HEK293 (cell line): ENCODE data around the gene USP31.

Experiments
- CTCF ChIA-PET: fragments of 350-600 bp; formaldehyde crosslinking; extraction: SDS; loops from one replicate; lab custom pipeline; 2021; ENCODE audit warnings: antibody characterized with exemption; lab: Yijun Ruan, JAX
- POLR2A ChIA-PET: fragments of 300-600 bp; formaldehyde crosslinking; extraction: SDS; loops from one replicate; lab custom pipeline; 2020; ENCODE audit warnings: antibody characterized with exemption, inconsistent platforms; lab: Yijun Ruan, JAX
- H3K27ac ChIP-seq: fragments of 200-500 bp; sonication (Bioruptor generic); 2 replicates; pipeline ENCODE4 v1.5.1; 2014; ENCODE audit warnings: low read depth, low read length, control low read depth, inconsistent platforms; ENCODE audit errors: extremely low read depth
- H3K36me3 ChIP-seq, 2 experiments: fragments of 200-500 bp in 1 of 2; sonication (Bioruptor generic) in 1 of 2; 1 replicate in 1 of 2; 2 replicates in 1 of 2; pipeline ENCODE4 v1.5.1; 2014 to 2017; ENCODE audit warnings: inconsistent platforms in 2 of 2, low read length in 2 of 2; ENCODE audit not compliant: control insufficient read depth in 2 of 2, insufficient read depth in 1 of 2
- H3K4me1 ChIP-seq: fragments of 200-500 bp; sonication (Bioruptor generic); 2 replicates; pipeline ENCODE4 v1.5.1; 2014; ENCODE audit warnings: mild to moderate bottlenecking, low read length, inconsistent platforms; ENCODE audit not compliant: control insufficient read depth, insufficient read depth
- H3K4me3 ChIP-seq: 2 replicates; pipeline ENCODE4 v1.5.1; 2011; ENCODE audit warnings: low read depth, mild to moderate bottlenecking, control low read depth, low read length, moderate library complexity
- H3K9me3 ChIP-seq: fragments of 200-500 bp; sonication (Bioruptor generic); 2 replicates; pipeline ENCODE4 v1.5.1; 2014; ENCODE audit warnings: low read depth, low read length, inconsistent platforms; ENCODE audit not compliant: control insufficient read depth, insufficient read depth
- KLF7 ChIP-seq: fragments of 450-650 bp; formaldehyde crosslinking; IDR thresholded peaks from 2 replicates; pipeline ENCODE4 v1.5.1; 2016; ENCODE audit warnings: missing biosample characterization, missing genetic modification characterization, borderline replicate concordance
- PRDM10 ChIP-seq: fragments of 450-650 bp; formaldehyde crosslinking; IDR thresholded peaks from 2 replicates; pipeline ENCODE4 v1.5.1; 2016; ENCODE audit warnings: missing biosample characterization, missing genetic modification characterization
- SCRT1 ChIP-seq: fragments of 450-650 bp; formaldehyde crosslinking; IDR thresholded peaks from 2 replicates; pipeline ENCODE4 v1.5.1; 2016; ENCODE audit warnings: missing biosample characterization, missing genetic modification characterization, borderline replicate concordance
- ZBTB11 ChIP-seq: fragments of 450-650 bp; formaldehyde crosslinking; conservative IDR thresholded peaks from 2 replicates; pipeline ENCODE4 v1.5.1; 2016; ENCODE audit warnings: low read depth, missing biosample characterization, missing genetic modification characterization
- ZBTB26 ChIP-seq: fragments of 450-650 bp; formaldehyde crosslinking; optimal IDR thresholded peaks from 2 replicates; pipeline ENCODE3; 2016; ENCODE audit warnings: missing biosample characterization, mild to moderate bottlenecking, missing genetic modification characterization
- ZNF112 ChIP-seq: fragments of 450-650 bp; formaldehyde crosslinking; IDR thresholded peaks from 2 replicates; pipeline ENCODE4 v1.5.0; 2017; ENCODE audit warnings: missing biosample characterization, missing genetic modification characterization
- ZNF169 ChIP-seq: fragments of 450-650 bp; formaldehyde crosslinking; IDR thresholded peaks from 2 replicates; pipeline ENCODE4 v1.5.1; 2016; ENCODE audit warnings: missing biosample characterization, missing genetic modification characterization
- ZNF184 ChIP-seq: fragments of 450-650 bp; IDR thresholded peaks from 2 replicates; pipeline ENCODE4 v1.5.1; 2018; ENCODE audit warnings: missing biosample characterization, mild to moderate bottlenecking, missing genetic modification characterization
- ZNF394 ChIP-seq: fragments of 450-650 bp; formaldehyde crosslinking; IDR thresholded peaks from 2 replicates; pipeline ENCODE4 v1.5.1; 2016; ENCODE audit warnings: missing biosample characterization, missing genetic modification characterization, mild to moderate bottlenecking, moderate library complexity, borderline replicate concordance
- ZNF433 ChIP-seq: fragments of 450-650 bp; formaldehyde crosslinking; IDR thresholded peaks from 2 replicates; pipeline ENCODE4 v1.5.1; 2016; ENCODE audit warnings: missing biosample characterization, missing genetic modification characterization, low read depth
- ZNF473 ChIP-seq: fragments of 450-650 bp; formaldehyde crosslinking; IDR thresholded peaks from 2 replicates; pipeline ENCODE4 v1.5.1; 2017; ENCODE audit warnings: missing biosample characterization, missing genetic modification characterization
- ZNF596 ChIP-seq: fragments of 450-650 bp; IDR thresholded peaks from 2 replicates; pipeline ENCODE4 v1.5.0; 2018; ENCODE audit warnings: missing biosample characterization, mild to moderate bottlenecking, missing genetic modification characterization, moderate library complexity
- ZNF768 ChIP-seq: fragments of 450-650 bp; formaldehyde crosslinking; IDR thresholded peaks from 2 replicates; pipeline ENCODE4 v1.5.1; 2018; ENCODE audit warnings: missing biosample characterization, mild to moderate bottlenecking, missing genetic modification characterization
- ZSCAN23 ChIP-seq: fragments of 450-650 bp; formaldehyde crosslinking; IDR thresholded peaks from 2 replicates; pipeline ENCODE4 v1.5.1; 2016; ENCODE audit warnings: missing biosample characterization, missing genetic modification characterization
- TF ChIP-seq, protein P1 (sequence below): fragments of 450-650 bp; formaldehyde crosslinking; IDR thresholded peaks from 2 replicates; pipeline ENCODE4 v1.5.1; 2016; ENCODE audit warnings: missing biosample characterization, missing genetic modification characterization, borderline replicate concordance

USP31 gene

DNA sequence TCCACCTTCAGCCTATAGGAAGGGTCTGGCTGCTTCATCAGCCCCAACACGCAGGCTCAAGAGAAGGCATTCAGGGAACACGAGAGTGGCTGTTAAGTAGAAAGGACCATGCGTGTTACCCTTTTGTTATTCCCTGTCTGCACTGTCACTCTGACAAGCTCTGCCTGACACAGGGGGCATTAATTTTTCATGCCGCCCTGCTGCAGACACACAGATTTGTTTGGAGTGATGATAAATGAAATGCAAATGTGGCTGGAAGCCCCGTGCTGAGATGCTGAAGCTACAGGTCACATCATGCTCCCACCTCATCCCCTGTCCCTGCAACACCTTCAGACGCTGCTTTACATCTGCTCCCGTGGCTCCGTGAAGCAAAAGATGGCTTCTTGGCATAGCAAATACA, 97.7 kb downstream of the USP31 start (continued):
- TF ChIP-seq, protein P1, sequence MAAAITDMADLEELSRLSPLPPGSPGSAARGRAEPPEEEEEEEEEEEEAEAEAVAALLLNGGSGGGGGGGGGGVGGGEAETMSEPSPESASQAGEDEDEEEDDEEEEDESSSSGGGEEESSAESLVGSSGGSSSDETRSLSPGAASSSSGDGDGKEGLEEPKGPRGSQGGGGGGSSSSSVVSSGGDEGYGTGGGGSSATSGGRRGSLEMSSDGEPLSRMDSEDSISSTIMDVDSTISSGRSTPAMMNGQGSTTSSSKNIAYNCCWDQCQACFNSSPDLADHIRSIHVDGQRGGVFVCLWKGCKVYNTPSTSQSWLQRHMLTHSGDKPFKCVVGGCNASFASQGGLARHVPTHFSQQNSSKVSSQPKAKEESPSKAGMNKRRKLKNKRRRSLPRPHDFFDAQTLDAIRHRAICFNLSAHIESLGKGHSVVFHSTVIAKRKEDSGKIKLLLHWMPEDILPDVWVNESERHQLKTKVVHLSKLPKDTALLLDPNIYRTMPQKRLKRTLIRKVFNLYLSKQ: no peak
- TF ChIP-seq ZBTB11 (tag by site-specific recombination) (no peak), ZNF768 (no peak), ZBTB26 (no peak)
- TF ChIP-seq, all 188 proteins: peak for 0

DNA sequence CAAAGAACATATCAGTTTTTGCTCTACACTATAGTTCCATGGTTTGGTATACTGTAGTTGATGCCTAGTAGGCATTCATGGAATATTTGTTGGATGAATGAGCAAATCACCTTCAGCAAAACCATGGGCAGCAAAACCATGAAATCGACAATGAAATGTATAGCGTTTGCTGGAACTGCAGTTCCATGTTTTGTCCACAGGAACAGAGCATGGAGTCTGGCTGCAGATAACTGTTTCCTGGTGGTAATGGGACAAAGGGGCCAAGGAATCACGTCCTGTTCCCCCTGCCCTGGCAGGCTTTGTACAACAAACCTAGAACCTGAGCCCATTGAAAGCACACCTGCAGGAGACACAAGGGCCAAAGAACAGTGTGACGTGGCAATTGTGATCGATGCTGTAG, 101.1 kb downstream of the USP31 start:
- TF ChIP-seq ZNF112 (tag by site-specific recombination) (no peak), ZNF473 (tag by site-specific recombination) (no peak), ZNF169 (tag by site-specific recombination) (no peak)
- TF ChIP-seq, all 188 proteins: peak for 0
- CTCF ChIA-PET: interaction anchor here (0.6 to 2.1 kb wide), 4 partner anchors 10 to 22 kb away, joined by 3 to 6 read pairs (median 4); no protein-coding TSS in a partner anchor
- Histone ChIP-seq H3K4me3 (no peak overlapping the region), H3K36me3 (no peaks in the 10 kb centered on the region), H3K27ac (no peak overlapping the region), H3K4me1 (no peaks in the 10 kb centered on the region), H3K9me3 (no peaks in the 10 kb centered on the region)
- POLR2A ChIA-PET: no interaction called here

- H3K4me3 ChIP-seq: no peak overlapping the region
- H3K9me3 ChIP-seq: no peaks in the 10 kb centered on the region
- CTCF ChIA-PET: interaction anchor here (1.5 kb wide), 1 partner anchor 14 kb away, joined by 7 read pairs; no protein-coding TSS in a partner anchor
- POLR2A ChIA-PET: no interaction called here
- TF ChIP-seq PRDM10 (tag by site-specific recombination) (no peak), ZNF184 (peak; percentile 97)
- no peaks in the 10 kb centered on the region for H3K36me3 ChIP-seq
- H3K4me1 ChIP-seq: no peaks in the 10 kb centered on the region
- no peak overlapping the region for H3K27ac ChIP-seq
Observed at GRCh38 chr16:23045025-23045424, 104.2 kb downstream of the USP31 start.

GRCh38 chr16:23040246-23040645, 109.0 kb downstream of the USP31 start:
- no peak overlapping the region for H3K27ac ChIP-seq
- no peaks in the 10 kb centered on the region for H3K9me3 ChIP-seq
- no peaks in the 10 kb centered on the region for H3K36me3 ChIP-seq
- CTCF ChIA-PET: no interaction called here
- H3K4me3 ChIP-seq: no peak overlapping the region
- POLR2A ChIA-PET: no interaction called here
- H3K4me1 ChIP-seq: no peaks in the 10 kb centered on the region
- TF ChIP-seq ZNF596 (tag by site-specific recombination): no peak
- TF ChIP-seq ZNF433 (tag by site-specific recombination): no peak
- TF ChIP-seq ZNF394 (tag by site-specific recombination): no peak
- TF ChIP-seq ZSCAN23 (tag by site-specific recombination): no peak
- TF ChIP-seq ZBTB26: no peak
- no peak for TF ChIP-seq SCRT1 (tag by site-specific recombination)
- no peak for TF ChIP-seq KLF7
